HepG2 (cell line): Measurements from ENCODE around the gene SEPTIN10. TPM values are rescaled to one million over a fixed set of nuclear protein-coding genes. Genes with fewer than 3 reads are reported as not detected.
A peak's percentile ranks its signal among the peaks of the same experiment; 100 is the strongest.

ENCODE experiments used
- CHD2 ChIP-seq: IDR thresholded peaks from 2 replicates; pipeline ENCODE4 v1.6.1; 2011; ENCODE audit warnings: low read depth, low read length, improper control_type of control experiment
- CREM ChIP-seq, 2 experiments: sonication (generic) in 1 of 2; formaldehyde crosslinking in 1 of 2; IDR thresholded peaks; 2 replicates each; pipeline versions ENCODE4 v1.4.0 to v1.6.1; 2016 to 2020; ENCODE audit warnings: antibody characterized with exemption in 1 of 2, mild to moderate bottlenecking in 1 of 2, missing genetic modification reagents in 1 of 2
- HNF4A ChIP-seq: sonication (generic); formaldehyde crosslinking; IDR thresholded peaks from 2 replicates; pipeline ENCODE4 v1.4.0; 2020; ENCODE audit warnings: missing genetic modification reagents
- IKZF4 ChIP-seq: sonication (generic); formaldehyde crosslinking; IDR thresholded peaks from 2 replicates; pipeline ENCODE4 v1.5.1; 2020; ENCODE audit warnings: borderline replicate concordance, mild to moderate bottlenecking, low read depth, missing genetic modification reagents; ENCODE audit errors: not compliant biosample characterization
- KLF16 ChIP-seq, 2 experiments: sonication (generic) in 1 of 2; formaldehyde crosslinking in 1 of 2; IDR thresholded peaks; 2 replicates each; pipeline versions ENCODE4 v1.6.1 to v1.8.0; 2016 to 2023; ENCODE audit warnings: missing genetic modification reagents in 2 of 2, missing compliant biosample characterization in 1 of 2
- MTA3 ChIP-seq: sonication (generic); formaldehyde crosslinking; IDR thresholded peaks from 2 replicates; pipeline ENCODE4 v1.4.0; 2020; ENCODE audit warnings: missing genetic modification reagents
- MTF2 ChIP-seq: sonication (generic); formaldehyde crosslinking; IDR thresholded peaks from 2 replicates; pipeline ENCODE4 v1.5.0; 2020; ENCODE audit warnings: missing genetic modification reagents, borderline replicate concordance
- NCOA5 ChIP-seq: sonication (generic); formaldehyde crosslinking; IDR thresholded peaks from 2 replicates; pipeline ENCODE4 v1.4.0; 2020; ENCODE audit warnings: missing genetic modification reagents
- NFYB ChIP-seq: sonication (generic); formaldehyde crosslinking; IDR thresholded peaks from 2 replicates; pipeline ENCODE4 v1.4.0; 2020; ENCODE audit warnings: missing genetic modification reagents
- NKX3-1 ChIP-seq: sonication (generic); formaldehyde crosslinking; IDR thresholded peaks from 2 replicates; pipeline ENCODE4 v1.5.0; 2020; ENCODE audit warnings: missing genetic modification reagents
- NR3C1 ChIP-seq: sonication (generic); formaldehyde crosslinking; IDR thresholded peaks from 2 replicates; pipeline ENCODE4 v1.4.0; 2020; ENCODE audit warnings: missing genetic modification reagents
- PHF21A ChIP-seq: sonication (generic); formaldehyde crosslinking; IDR thresholded peaks from 2 replicates; pipeline ENCODE4 v1.5.0; 2020; ENCODE audit warnings: mild to moderate bottlenecking, missing genetic modification reagents
- STAG1 ChIP-seq: sonication (generic); formaldehyde crosslinking; IDR thresholded peaks from 2 replicates; pipeline ENCODE4 v1.4.0; 2020; ENCODE audit warnings: missing genetic modification reagents
- TMF1 ChIP-seq: sonication (generic); formaldehyde crosslinking; IDR thresholded peaks from 2 replicates; pipeline ENCODE4 v1.8.1; 2022; ENCODE audit warnings: low read depth, missing genetic modification reagents
- ZBTB8A ChIP-seq: sonication (generic); formaldehyde crosslinking; IDR thresholded peaks from 2 replicates; pipeline ENCODE4 v1.4.0; 2020; ENCODE audit warnings: mild to moderate bottlenecking, low read depth, missing genetic modification reagents, borderline replicate concordance
- ZNF251 ChIP-seq: sonication (generic); formaldehyde crosslinking; IDR thresholded peaks from 2 replicates; pipeline ENCODE4 v1.9.0; 2021; ENCODE audit warnings: mild to moderate bottlenecking, missing genetic modification reagents
- ZNF280D ChIP-seq: sonication (generic); formaldehyde crosslinking; IDR thresholded peaks from 2 replicates; pipeline ENCODE4 v1.5.1; 2020; ENCODE audit warnings: mild to moderate bottlenecking, missing genetic modification reagents
- ZNF362 ChIP-seq: sonication (generic); formaldehyde crosslinking; IDR thresholded peaks from 2 replicates; pipeline ENCODE4 v1.4.0; 2020; ENCODE audit warnings: missing genetic modification reagents, mild to moderate bottlenecking, borderline replicate concordance
- ZNF383 ChIP-seq: sonication (generic); formaldehyde crosslinking; IDR thresholded peaks from 2 replicates; pipeline ENCODE4 v1.4.0; 2020; ENCODE audit warnings: missing genetic modification reagents, mild to moderate bottlenecking, borderline replicate concordance
- ZNF484 ChIP-seq: sonication (generic); formaldehyde crosslinking; IDR thresholded peaks from 2 replicates; pipeline ENCODE4 v1.5.1; 2020; ENCODE audit warnings: mild to moderate bottlenecking, low read depth, missing genetic modification reagents, borderline replicate concordance
- ZNF724P ChIP-seq: sonication (generic); formaldehyde crosslinking; IDR thresholded peaks from 2 replicates; pipeline ENCODE4 v1.8.0; 2022; ENCODE audit warnings: missing genetic modification reagents, borderline replicate concordance
- ZNF879 ChIP-seq: sonication (generic); formaldehyde crosslinking; IDR thresholded peaks from 2 replicates; pipeline ENCODE4 v1.8.1; 2023; ENCODE audit warnings: missing genetic modification reagents
- polyA plus RNA-seq, 8 experiments: library from polyadenylated mRNA; depleted of rRNA in 3 of 8; stranded (reverse) in 7 of 8; unstranded in 1 of 8; fragments of >200 nt; fragmentation: Illumina TruSeq in 4 of 8; extraction: Trizol in 4 of 8; gene quantifications; 2 replicates each; pipeline versions ENCODE4 v1.2.1 to v1.2.3, GENCODE V29; 2011 to 2016; ENCODE audit warnings: low read depth in 4 of 8, missing spikeins in 1 of 8, mixed read lengths in 1 of 8; ENCODE audit not compliant: insufficient read depth in 1 of 8
- total RNA-seq, 5 experiments: library from RNA; depleted of rRNA; stranded (reverse); fragments of >200 nt; fragmentation: Illumina TruSeq; extraction: Trizol; gene quantifications; 2 replicates each; pipeline ENCODE4 v1.2.3, GENCODE V29; 2016; ENCODE audit warnings: low read depth in 1 of 5
- TF ChIP-seq, protein P1 (sequence below): sonication (generic); formaldehyde crosslinking; IDR thresholded peaks from 2 replicates; pipeline ENCODE4 v1.4.0; 2020; ENCODE audit warnings: missing genetic modification reagents, borderline replicate concordance

SEPTIN10 gene
- total and polyA plus RNA-seq, 2 of the 13 experiments (the other 11 are each of a cell fraction or from before 2014, with no cell fraction given), result 45.8 to 67.5 TPM

DNA sequence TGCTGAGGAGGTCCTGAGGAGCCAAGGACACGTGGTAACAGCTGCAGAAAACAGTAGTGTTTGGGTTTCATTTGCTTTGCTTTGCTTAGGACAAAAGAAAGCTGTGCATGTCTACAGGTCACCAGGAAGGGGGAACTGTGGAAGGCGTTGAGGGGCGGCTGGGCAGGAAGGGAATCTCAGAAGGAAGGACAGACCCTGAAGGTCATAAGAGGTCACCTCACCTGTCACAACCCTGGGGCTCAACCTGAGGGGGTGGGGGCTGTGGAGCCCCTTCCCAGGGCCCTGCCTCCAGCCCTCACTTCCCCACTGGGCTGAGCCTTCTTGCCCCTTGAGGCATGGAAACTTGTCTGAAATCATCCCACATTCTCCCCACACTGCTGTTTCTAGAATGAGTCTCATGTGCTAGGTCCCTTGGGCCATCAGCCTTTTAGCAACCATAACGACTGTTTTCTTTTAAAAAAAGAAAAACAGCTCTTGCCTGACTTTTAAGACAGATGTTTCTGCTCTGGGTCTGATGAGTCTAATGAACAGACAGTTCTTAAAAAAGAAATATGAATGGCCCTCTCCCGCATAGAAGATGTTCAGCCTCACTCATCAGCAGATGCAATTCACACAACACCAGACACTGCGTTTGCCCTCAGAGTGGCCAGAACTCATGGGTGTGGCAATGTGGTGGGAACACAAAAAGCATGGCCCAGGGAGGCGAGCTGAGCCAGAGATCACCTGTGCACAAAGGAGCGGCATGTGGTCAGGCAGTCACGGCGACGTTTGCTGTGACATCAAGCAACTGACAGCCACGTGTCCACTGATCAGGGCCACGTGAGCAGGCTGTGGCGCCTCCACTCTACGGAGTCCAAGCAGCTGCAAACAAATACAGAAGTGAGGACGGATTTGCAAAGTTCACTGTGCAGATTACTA is 84.0 kb downstream of the SEPTIN10 start (continued):
- TF ChIP-seq ZNF280D, result no peak
- no peak for TF ChIP-seq ZNF879 (CRISPR knock-in tag)
- TF ChIP-seq NR3C1 (CRISPR knock-in tag), result no peak
- TF ChIP-seq ZNF251 (CRISPR knock-in tag), result no peak
- no peak for TF ChIP-seq HNF4A (CRISPR knock-in tag)
- TF ChIP-seq MTF2, result no peak
- TF ChIP-seq CREM (IDR thresholded peaks at IDR 0.05), result no peak
- TF ChIP-seq CREM (CRISPR knock-in tag; IDR thresholded peaks at IDR 0.05), result no peak
- TF ChIP-seq ZNF484 (CRISPR knock-in tag), result no peak
- TF ChIP-seq ZNF362 (CRISPR knock-in tag), result no peak
- no peak for TF ChIP-seq ZNF724P (CRISPR knock-in tag)
- TF ChIP-seq STAG1 (CRISPR knock-in tag), result no peak
- no peak for TF ChIP-seq NFYB (CRISPR knock-in tag)
- no peak for TF ChIP-seq ZBTB8A (CRISPR knock-in tag)
- TF ChIP-seq NKX3-1 (CRISPR knock-in tag), result no peak
- TF ChIP-seq PHF21A (CRISPR knock-in tag), result no peak
- TF ChIP-seq CHD2, result no peak
- 0 out of 4 replicates have a peak, but pooled peaks of 1 of the 2 experiments have one; percentile 35 for TF ChIP-seq KLF16 (CRISPR knock-in tag; IDR thresholded peaks at IDR 0.05)
- TF ChIP-seq, protein P1, sequence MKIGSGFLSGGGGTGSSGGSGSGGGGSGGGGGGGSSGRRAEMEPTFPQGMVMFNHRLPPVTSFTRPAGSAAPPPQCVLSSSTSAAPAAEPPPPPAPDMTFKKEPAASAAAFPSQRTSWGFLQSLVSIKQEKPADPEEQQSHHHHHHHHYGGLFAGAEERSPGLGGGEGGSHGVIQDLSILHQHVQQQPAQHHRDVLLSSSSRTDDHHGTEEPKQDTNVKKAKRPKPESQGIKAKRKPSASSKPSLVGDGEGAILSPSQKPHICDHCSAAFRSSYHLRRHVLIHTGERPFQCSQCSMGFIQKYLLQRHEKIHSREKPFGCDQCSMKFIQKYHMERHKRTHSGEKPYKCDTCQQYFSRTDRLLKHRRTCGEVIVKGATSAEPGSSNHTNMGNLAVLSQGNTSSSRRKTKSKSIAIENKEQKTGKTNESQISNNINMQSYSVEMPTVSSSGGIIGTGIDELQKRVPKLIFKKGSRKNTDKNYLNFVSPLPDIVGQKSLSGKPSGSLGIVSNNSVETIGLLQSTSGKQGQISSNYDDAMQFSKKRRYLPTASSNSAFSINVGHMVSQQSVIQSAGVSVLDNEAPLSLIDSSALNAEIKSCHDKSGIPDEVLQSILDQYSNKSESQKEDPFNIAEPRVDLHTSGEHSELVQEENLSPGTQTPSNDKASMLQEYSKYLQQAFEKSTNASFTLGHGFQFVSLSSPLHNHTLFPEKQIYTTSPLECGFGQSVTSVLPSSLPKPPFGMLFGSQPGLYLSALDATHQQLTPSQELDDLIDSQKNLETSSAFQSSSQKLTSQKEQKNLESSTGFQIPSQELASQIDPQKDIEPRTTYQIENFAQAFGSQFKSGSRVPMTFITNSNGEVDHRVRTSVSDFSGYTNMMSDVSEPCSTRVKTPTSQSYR (CRISPR knock-in tag), result no peak
- no peak for TF ChIP-seq TMF1 (CRISPR knock-in tag)
- TF ChIP-seq NCOA5, result no peak
- TF ChIP-seq ZNF383 (CRISPR knock-in tag), result no peak
- TF ChIP-seq MTA3 (CRISPR knock-in tag), result no peak
- no peak for TF ChIP-seq IKZF4 (CRISPR knock-in tag)
